ENCODE results near the gene DCXR.
"Not testable (repeated sequence)": the region's sequence is repeated elsewhere in the genome, so short reads cannot be mapped to it uniquely, and the experiment has no call there.

DCXR gene

GRCh38 chr17:82039695-82040299 is 2.3 kb upstream of the DCXR start:
- no peak for DNase-seq (ENCODE audit: low spot score)

- not testable (repeated sequence) for DNase-seq (ENCODE audit: low spot score)
These were observed 1.4 kb upstream of the DCXR start for GRCh38 chr17:82038796-82039409.

GRCh38 chr17:82037889-82038195 is 345 bp upstream of the DCXR start:
- no peak for DNase-seq (ENCODE audit: low spot score)

GRCh38 chr17:82036634-82037091 is 834 bp downstream of the DCXR start:
- no peak for DNase-seq (ENCODE audit: low spot score)

- DNase-seq (ENCODE audit: low spot score): no peak
These were observed 1.4 kb downstream of the DCXR start for GRCh38 chr17:82035956-82036633.

- no peak for DNase-seq (ENCODE audit: low spot score)
These were observed 2.0 kb downstream of the DCXR start for GRCh38 chr17:82035488-82035887.

- no peak for DNase-seq (ENCODE audit: low spot score)
These were observed 3.0 kb downstream of the DCXR start for GRCh38 chr17:82034371-82035011.

GRCh38 chr17:82033359-82034085 is 4.0 kb downstream of the DCXR start:
- no peak for DNase-seq (ENCODE audit: low spot score)

- no peak for DNase-seq (ENCODE audit: low spot score)
These were observed 5.4 kb downstream of the DCXR start for GRCh38 chr17:82031885-82032627.

GRCh38 chr17:82031303-82031884 is 6.1 kb downstream of the DCXR start, which contains the start of gene RAC3:
Gene RAC3 (plus strand): TSS chr17:82031678. CDS start chr17:82031762, 84 bp downstream.
- DNase-seq (ENCODE audit: low spot score): no peak

- DNase-seq (ENCODE audit: low spot score): peak; percentile 54
These were observed 6.8 kb downstream of the DCXR start for GRCh38 chr17:82030470-82031302.

- no peak for DNase-seq (ENCODE audit: low spot score)
These were observed 7.5 kb downstream of the DCXR start for GRCh38 chr17:82029990-82030469.

- no peak for DNase-seq (ENCODE audit: low spot score)
These were observed 8.1 kb downstream of the DCXR start for GRCh38 chr17:82029391-82029790.

- DNase-seq (ENCODE audit: low spot score): no peak
These were observed 8.5 kb downstream of the DCXR start for GRCh38 chr17:82028966-82029365.

- no peak for DNase-seq (ENCODE audit: low spot score)
These were observed 9.3 kb downstream of the DCXR start for GRCh38 chr17:82028246-82028645.

GRCh38 chr17:82025401-82026107 is 11.9 kb downstream of the DCXR start:
- DNase-seq (ENCODE audit: low spot score): no peak

- DNase-seq (ENCODE audit: low spot score): no peak
These were observed 12.6 kb downstream of the DCXR start for GRCh38 chr17:82024859-82025258.

- no peak for DNase-seq (ENCODE audit: low spot score)
These were observed 13.9 kb downstream of the DCXR start for GRCh38 chr17:82023447-82024241.
